Measurements from ENCODE around the gene MDC1. TPM values are rescaled to one million over a fixed set of nuclear protein-coding genes. Genes with fewer than 3 reads are reported as not detected.

Gene MDC1
- total and polyA plus RNA-seq, 2 donors (not counting 3 experiments of a cell fraction or from before 2014, with no cell fraction given) = 16.8 to 42.3 TPM

GRCh38 chr6:30691208-30691847, 25.8 kb downstream of the MDC1 start:
- CTCF ChIA-PET = interaction anchor here (1.4 to 2.5 kb wide), 5 partner anchors 12 to 39 kb away, joined by 3 to 19 read pairs (median 9); partner anchors contain the start of genes DHX16 and MDC1
- Histone ChIP-seq H3K27me3 (ENCODE audit: control insufficient read depth in 2 of 2, insufficient read depth in 2 of 2, low read length in 2 of 2) (no peaks in the 10 kb centered on the region), H2AFZ (ENCODE audit: low read depth, low read length) (peak overlapping the region; percentile 78), H3K9me1 (replicated peaks; ENCODE audit: control insufficient read depth, extremely low read depth, insufficient read depth, low read length) (no peaks in the 10 kb centered on the region), H3K79me2 (ENCODE audit: control insufficient read depth, insufficient read depth, low read length) (peaks cover 24% of the 10 kb centered on the region), H3K4me2 (ENCODE audit: insufficient read depth, low read length) (peak overlapping the region; percentile 91), H3K9ac (replicated peaks; ENCODE audit: extremely low read depth, insufficient read depth, low read length) (peak overlapping the region; percentile 56), H3K9me3 (replicated peaks; ENCODE audit: control insufficient read depth, insufficient read depth, low read length) (no peaks in the 10 kb centered on the region), H3K36me3 (ENCODE audit: control insufficient read depth in 2 of 2, extremely low read depth in 1 of 2, insufficient read depth in 2 of 2, low read length in 2 of 2) (no peaks in the 10 kb centered on the region), H4K20me1 (replicated peaks; ENCODE audit: control insufficient read depth, extremely low read depth, insufficient read depth, low read length) (no peaks in the 10 kb centered on the region), H3K27ac (ENCODE audit: insufficient read depth, low read depth, low read length) (peak overlapping the region; percentile 54), H3K4me3 (replicated peaks in 1 of 3; ENCODE audit: insufficient read depth in 1 of 3, low read depth in 1 of 3, low read length in 3 of 3) (peak overlapping the region; percentile 55 to 84 (median 72)), H3K4me1 (ENCODE audit: control insufficient read depth, extremely low read depth, insufficient read depth, low read length) (peaks cover 28% of the 10 kb centered on the region)
- intact Hi-C loops (cut with micrococcal nuclease) = no loop called here
- FAIRE-seq (no peak), DNase-seq (ENCODE audit: low read depth, low spot score) (no peak)
- no peak for TF ChIP-seq POLR2AphosphoS5 (IDR thresholded peaks at IDR 0.05; ENCODE audit: insufficient read depth, low read depth, low read length)
- TF ChIP-seq FOS (IDR thresholded peaks at IDR 0.05; ENCODE audit: borderline replicate concordance, insufficient read depth, low read length) = no peak
- no peak for TF ChIP-seq CTCF (IDR thresholded peaks at IDR 0.05; ENCODE audit: extremely low read depth in 1 of 2, insufficient read depth in 1 of 2, low read depth in 1 of 2, low read length in 2 of 2)
- no peak for TF ChIP-seq MYC (IDR thresholded peaks at IDR 0.05; ENCODE audit: low read depth, low read length)
- TF ChIP-seq JUN (IDR thresholded peaks at IDR 0.05; ENCODE audit: borderline replicate concordance, insufficient read depth, insufficient read length, low read depth) = no peak
- no peak for TF ChIP-seq EZH2 (IDR thresholded peaks at IDR 0.05; ENCODE audit: borderline replicate concordance, low read depth, low read length, severe bottlenecking)
- no peak for TF ChIP-seq POLR2A (IDR thresholded peaks at IDR 0.05; ENCODE audit: low read depth, low read length)
- TF ChIP-seq MAX (IDR thresholded peaks at IDR 0.05; ENCODE audit: insufficient read depth, insufficient read length) = no peak
- no peak for TF ChIP-seq GATA2 (IDR thresholded peaks at IDR 0.05; ENCODE audit: insufficient read depth, insufficient read length, low read depth, low read length)
- POLR2A ChIA-PET = interaction anchor here (1.1 to 1.8 kb wide), 2 partner anchors 26 to 30 kb away, joined by 3 to 4 read pairs; partner anchors contain the start of gene MDC1
- BruUV-seq (replicated peaks) = no TSS peak
- dilution Hi-C loops (cut with MboI; ENCODE audit: extremely low pct_ligation_motif_present, low sequenced_read_pairs) = no loop called here

All from endothelial cell of umbilical vein (primary cell).